Calu3 (cell line): ENCODE measurements around the gene TEX55. TPM values are rescaled to one million over a fixed set of nuclear protein-coding genes. Genes with fewer than 3 reads are reported as not detected.
"Not testable (repeated sequence)": the region's sequence is repeated elsewhere in the genome, so short reads cannot be mapped to it uniquely, and the experiment has no call there.

Source experiments
- BruUV-seq: library from RNA; stranded (reverse); fragments of 400-500 nt; replicated peaks from 2 replicates; lab custom pipeline; 2021; lab: Mats Ljungman, UMichigan
- CTCF ChIA-PET: fragments of 300-600 bp; sonication (Branson Sonifier 250); formaldehyde crosslinking; loops from one replicate; lab custom pipeline; 2022; ENCODE audit warnings: antibody characterized with exemption; lab: Charles Lee
- DNase-seq: peaks from one replicate; pipeline ENCODE4 v3.0.0; 2022
- H3K27ac Mint-ChIP-seq: one replicate; pipeline ENCODE4 v1.8.0; 2022; ENCODE audit warnings: mixed read lengths; ENCODE audit not compliant: unreplicated experiment
- H3K27me3 Mint-ChIP-seq: one replicate; pipeline ENCODE4 v1.8.0; 2022; ENCODE audit warnings: mixed read lengths; ENCODE audit not compliant: unreplicated experiment
- H3K36me3 Mint-ChIP-seq: one replicate; pipeline ENCODE4 v1.8.0; 2022; ENCODE audit warnings: mild to moderate bottlenecking, moderate library complexity, mixed read lengths; ENCODE audit not compliant: insufficient read depth, unreplicated experiment
- H3K4me1 Mint-ChIP-seq: one replicate; pipeline ENCODE4 v1.8.0; 2022; ENCODE audit warnings: mild to moderate bottlenecking, low read depth, mixed read lengths; ENCODE audit not compliant: unreplicated experiment
- H3K4me3 Mint-ChIP-seq: one replicate; pipeline ENCODE4 v1.8.0; 2022; ENCODE audit warnings: mild to moderate bottlenecking, low read depth, moderate library complexity, mixed read lengths; ENCODE audit not compliant: unreplicated experiment
- H3K9me3 Mint-ChIP-seq: one replicate; pipeline ENCODE4 v1.8.0; 2022; ENCODE audit warnings: low read depth, mixed read lengths; ENCODE audit not compliant: unreplicated experiment
- intact Hi-C: fragments of 100-400 bp; cut with micrococcal nuclease; formaldehyde crosslinking; loops from one replicate; pipeline ENCODE4 v1.10.0; 2022; ENCODE audit not compliant: unreplicated experiment
- total RNA-seq: library from RNA; stranded (reverse); gene quantifications from 2 replicates; pipeline ENCODE4 v1.2.3, GENCODE V29; 2022
- TF ChIP-seq, protein P1 (sequence below): fragments of 200-600 bp; IDR thresholded peaks from one replicate; pipeline ENCODE4 v1.8.0; 2022; ENCODE audit warnings: antibody characterized with exemption; ENCODE audit not compliant: unreplicated experiment

TEX55 gene
- total RNA-seq, 1 experiment from 2014 or later = not detected

DNA sequence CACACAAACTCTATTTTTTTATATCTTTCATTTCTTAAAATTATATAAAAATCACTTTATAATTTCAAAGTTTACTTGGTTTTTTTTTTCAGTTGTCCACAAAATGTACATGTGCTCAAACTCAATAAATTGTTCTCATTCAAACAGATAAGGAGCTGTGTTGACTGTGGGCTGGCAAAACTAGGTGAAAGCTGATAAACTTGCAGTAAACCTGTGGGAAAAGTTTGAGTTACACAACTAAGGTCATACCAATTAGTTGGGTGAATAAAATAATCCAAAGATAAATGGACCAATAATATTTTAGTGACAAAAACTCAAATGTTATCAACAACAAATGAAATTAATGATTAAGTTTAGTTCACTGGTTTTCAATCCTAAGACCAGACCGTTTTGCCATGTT lies 14.8 kb downstream of the TEX55 start:
- TF ChIP-seq, protein P1, sequence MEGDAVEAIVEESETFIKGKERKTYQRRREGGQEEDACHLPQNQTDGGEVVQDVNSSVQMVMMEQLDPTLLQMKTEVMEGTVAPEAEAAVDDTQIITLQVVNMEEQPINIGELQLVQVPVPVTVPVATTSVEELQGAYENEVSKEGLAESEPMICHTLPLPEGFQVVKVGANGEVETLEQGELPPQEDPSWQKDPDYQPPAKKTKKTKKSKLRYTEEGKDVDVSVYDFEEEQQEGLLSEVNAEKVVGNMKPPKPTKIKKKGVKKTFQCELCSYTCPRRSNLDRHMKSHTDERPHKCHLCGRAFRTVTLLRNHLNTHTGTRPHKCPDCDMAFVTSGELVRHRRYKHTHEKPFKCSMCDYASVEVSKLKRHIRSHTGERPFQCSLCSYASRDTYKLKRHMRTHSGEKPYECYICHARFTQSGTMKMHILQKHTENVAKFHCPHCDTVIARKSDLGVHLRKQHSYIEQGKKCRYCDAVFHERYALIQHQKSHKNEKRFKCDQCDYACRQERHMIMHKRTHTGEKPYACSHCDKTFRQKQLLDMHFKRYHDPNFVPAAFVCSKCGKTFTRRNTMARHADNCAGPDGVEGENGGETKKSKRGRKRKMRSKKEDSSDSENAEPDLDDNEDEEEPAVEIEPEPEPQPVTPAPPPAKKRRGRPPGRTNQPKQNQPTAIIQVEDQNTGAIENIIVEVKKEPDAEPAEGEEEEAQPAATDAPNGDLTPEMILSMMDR = no peak
- Mint-ChIP-seq H3K27ac (peak overlapping the region; percentile 13), H3K36me3 (no peaks in the 10 kb centered on the region), H3K27me3 (no peaks in the 10 kb centered on the region), H3K9me3 (peaks cover 4% of the 10 kb centered on the region), H3K4me1 (peaks cover 23% of the 10 kb centered on the region), H3K4me3 (no peak overlapping the region)
- BruUV-seq = no TSS peak
- CTCF ChIA-PET = interaction anchor here (0.8 to 1.0 kb wide), 2 partner anchors 11 to 22 kb away, joined by 3 to 4 read pairs; no protein-coding TSS in a partner anchor
- DNase-seq = no peak
- intact Hi-C loops = no loop called here

DNA sequence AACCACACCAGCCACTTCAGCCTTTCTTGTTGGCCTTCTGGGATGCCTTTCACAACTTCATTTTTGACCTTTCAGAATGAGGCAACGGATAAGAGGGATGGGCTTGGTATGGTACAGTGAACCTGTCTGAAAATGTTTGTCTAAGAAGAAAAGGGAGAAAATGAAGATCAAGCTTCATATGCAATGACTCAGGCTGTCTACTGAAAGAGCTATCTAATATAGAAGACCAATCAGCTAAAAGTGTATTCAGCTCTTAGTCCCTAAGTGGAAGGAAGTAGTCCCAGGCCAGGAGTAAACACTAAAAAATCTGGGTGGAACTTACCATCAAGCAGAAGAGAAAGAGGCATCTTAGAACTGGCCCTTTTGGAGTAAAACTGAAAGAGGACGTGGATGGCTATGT lies 15.3 kb downstream of the TEX55 start:
- intact Hi-C loops = no loop called here
- BruUV-seq = no TSS peak
- H3K4me3 Mint-ChIP-seq = no peak overlapping the region
- peaks cover 4% of the 10 kb centered on the region for H3K9me3 Mint-ChIP-seq
- peaks cover 23% of the 10 kb centered on the region for H3K4me1 Mint-ChIP-seq
- peak overlapping the region; percentile 13 for H3K27ac Mint-ChIP-seq
- DNase-seq = no peak
- H3K36me3 Mint-ChIP-seq = no peaks in the 10 kb centered on the region
- CTCF ChIA-PET = interaction anchor here (0.8 to 1.0 kb wide), 3 partner anchors 12 to 22 kb away, joined by 3 to 4 read pairs (median 3); no protein-coding TSS in a partner anchor
- TF ChIP-seq, protein P1 = no peak
- no peaks in the 10 kb centered on the region for H3K27me3 Mint-ChIP-seq

DNA sequence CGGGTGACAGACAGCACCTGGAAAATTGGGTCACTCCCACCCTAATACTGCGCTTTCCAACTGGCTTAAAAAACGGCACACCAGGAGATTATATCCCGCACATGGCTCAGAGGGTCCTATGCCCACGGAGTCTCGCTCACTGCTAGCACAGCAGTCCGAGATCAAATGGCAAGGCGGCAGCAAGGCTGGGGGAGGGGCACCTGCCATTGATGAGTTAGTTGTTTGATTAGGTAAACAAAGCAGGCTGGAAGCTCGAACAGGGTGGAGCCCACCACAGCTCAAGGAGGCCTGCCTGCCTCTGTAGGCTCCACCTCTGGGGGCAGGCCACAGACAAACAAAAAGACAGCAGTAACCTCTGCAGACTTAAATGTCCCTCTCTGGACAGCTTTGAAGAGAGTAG lies 18.8 kb downstream of the TEX55 start:
- BruUV-seq, H3K36me3 Mint-ChIP-seq, H3K9me3 Mint-ChIP-seq, H3K27ac Mint-ChIP-seq, DNase-seq, CTCF ChIA-PET, H3K4me3 Mint-ChIP-seq, H3K27me3 Mint-ChIP-seq, intact Hi-C loops: not testable (repeated sequence)
- peaks cover 23% of the 10 kb centered on the region for H3K4me1 Mint-ChIP-seq

DNA sequence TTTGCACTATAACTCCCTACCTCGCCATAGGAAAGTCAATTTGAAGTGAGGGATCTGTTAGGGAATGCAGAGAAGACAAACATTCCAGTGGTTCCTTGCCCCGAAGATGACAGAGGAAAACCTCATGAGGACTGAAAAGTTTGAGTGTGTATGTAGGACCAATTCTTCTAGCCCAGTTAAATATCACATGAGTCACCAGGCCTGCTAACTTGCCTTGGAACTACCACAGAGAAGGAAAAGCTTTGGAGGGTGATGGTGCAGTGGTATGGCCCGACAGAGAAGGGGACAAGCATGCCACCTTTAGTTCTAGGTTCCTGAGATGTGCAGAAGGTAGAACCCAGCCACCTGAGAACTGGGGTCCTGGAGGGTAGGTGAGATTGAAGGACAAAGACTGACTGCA lies 24.9 kb downstream of the TEX55 start:
- peaks cover 20% of the 10 kb centered on the region for H3K4me1 Mint-ChIP-seq
- BruUV-seq = no TSS peak
- no peak overlapping the region for H3K27ac Mint-ChIP-seq
- H3K27me3 Mint-ChIP-seq = no peaks in the 10 kb centered on the region
- H3K9me3 Mint-ChIP-seq = peaks cover 3% of the 10 kb centered on the region
- intact Hi-C loops = no loop called here
- H3K4me3 Mint-ChIP-seq = no peak overlapping the region
- no peak for DNase-seq
- CTCF ChIA-PET = no interaction called here
- TF ChIP-seq, protein P1 = no peak
- no peaks in the 10 kb centered on the region for H3K36me3 Mint-ChIP-seq

GRCh38 chr3:119173325-119173724 lies 27.4 kb downstream of the TEX55 start, which contains the start of gene UPK1B:
UPK1B (plus strand) TSS chr3:119173598; CDS start chr3:119186742, 13,144 bp downstream.
- peaks cover 45% of the 10 kb centered on the region for H3K4me1 Mint-ChIP-seq
- H3K36me3 Mint-ChIP-seq = peaks cover 8% of the 10 kb centered on the region
- no peaks in the 10 kb centered on the region for H3K27me3 Mint-ChIP-seq
- CTCF ChIA-PET = interaction anchor here (0.9 kb wide), 1 partner anchor 10 kb away, joined by 3 read pairs; no protein-coding TSS in a partner anchor
- no peak within 1 kb of the TSS for H3K27ac Mint-ChIP-seq
- peaks cover 3% of the 10 kb centered on the region for H3K9me3 Mint-ChIP-seq
- TF ChIP-seq, protein P1 = no peak
- BruUV-seq = no TSS peak
- intact Hi-C loops = no loop called here
- H3K4me3 Mint-ChIP-seq = peak within 1 kb of the TSS; percentile 32
- peak; percentile 33 for DNase-seq
